Measurements from ENCODE around the gene FDCSP.
"Not testable (repeated sequence)": the region's sequence is repeated elsewhere in the genome, so short reads cannot be mapped to it uniquely, and the experiment has no call there.

Gene FDCSP

GRCh38 chr4:70239884-70240591, 14.1 kb downstream of the FDCSP start:
- DNase-seq: no peak

GRCh38 chr4:70242297-70242696, 16.4 kb downstream of the FDCSP start, which contains the start of gene CSN3:
Gene CSN3, plus strand, starts transcription at chr4:70242597. Its CDS starts 2,223 bp downstream, at chr4:70244820.
- not testable (repeated sequence) for DNase-seq

GRCh38 chr4:70243091-70243490, 17.2 kb downstream of the FDCSP start:
- DNase-seq: no peak

- DNase-seq: no peak
These were observed 25.5 kb downstream of the FDCSP start for GRCh38 chr4:70251250-70251944.

DNA sequence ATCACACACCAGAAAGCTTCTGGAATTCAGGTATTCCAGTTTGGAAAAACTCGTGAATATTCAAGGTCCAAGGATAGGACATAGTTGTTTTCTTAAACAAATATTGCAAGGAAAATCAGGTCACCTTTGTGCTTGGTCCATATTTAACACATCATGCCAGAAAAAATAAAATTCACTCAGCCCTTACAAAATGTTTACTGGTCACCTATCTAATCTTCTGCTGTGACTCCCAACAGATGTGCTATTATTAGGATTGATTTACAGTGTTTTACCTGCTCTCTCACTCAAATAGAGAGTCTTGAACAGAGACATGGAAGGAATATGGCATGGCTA, 26.0 kb downstream of the FDCSP start:
- no peak for DNase-seq

GRCh38 chr4:70269674-70270073, 43.8 kb downstream of the FDCSP start:
- no peak for DNase-seq

GRCh38 chr4:70277121-70277520, 51.2 kb downstream of the FDCSP start:
- no peak for DNase-seq

- DNase-seq: no peak
These were observed 54.6 kb downstream of the FDCSP start for GRCh38 chr4:70280567-70280966.

All from activated T-cell treated with anti-CD3 and anti-CD28 coated beads for 4 hours (primary cell).